IPS-18c (cell line): ENCODE measurements around the gene BFSP1.

Experiments used
- H3K4me3 ChIP-seq: 2 replicates; pipeline ENCODE4 v1.7.0; 2013; ENCODE audit warnings: low read depth, mild to moderate bottlenecking, low read length, moderate library complexity; ENCODE audit not compliant: insufficient read depth
- H3K9me3 ChIP-seq: one replicate; pipeline ENCODE4 v1.6.1; 2013; ENCODE audit warnings: mild to moderate bottlenecking, low read length, moderate library complexity; ENCODE audit not compliant: control insufficient read depth, insufficient read depth

Gene BFSP1

GRCh38 chr20:17560344-17561074 is 29.3 kb upstream of the BFSP1 start:
- Histone ChIP-seq H3K9me3 (no peaks in the 10 kb centered on the region), H3K4me3 (no peak overlapping the region)

- Histone ChIP-seq H3K4me3 (no peak overlapping the region), H3K9me3 (no peaks in the 10 kb centered on the region)
These were observed 28.2 kb upstream of the BFSP1 start for GRCh38 chr20:17559338-17559737.

GRCh38 chr20:17558941-17559304 is 27.7 kb upstream of the BFSP1 start:
- H3K4me3 ChIP-seq, result no peak overlapping the region

GRCh38 chr20:17558154-17558940 is 27.2 kb upstream of the BFSP1 start:
- Histone ChIP-seq H3K4me3 (no peak overlapping the region), H3K9me3 (no peaks in the 10 kb centered on the region)

More at GRCh38 chr20:17558941-17559304, 27.7 kb upstream of the BFSP1 start:
- H3K9me3 ChIP-seq, result no peaks in the 10 kb centered on the region

- H3K9me3 ChIP-seq, result no peaks in the 10 kb centered on the region
These were observed 26.5 kb upstream of the BFSP1 start for GRCh38 chr20:17557675-17558006.

GRCh38 chr20:17556837-17557674 is 25.9 kb upstream of the BFSP1 start:
- H3K4me3 ChIP-seq, result no peak overlapping the region
- no peaks in the 10 kb centered on the region for H3K9me3 ChIP-seq

More at GRCh38 chr20:17557675-17558006, 26.5 kb upstream of the BFSP1 start:
- no peak overlapping the region for H3K4me3 ChIP-seq

GRCh38 chr20:17555106-17555505 is 23.9 kb upstream of the BFSP1 start:
- Histone ChIP-seq H3K9me3 (no peaks in the 10 kb centered on the region), H3K4me3 (no peak overlapping the region)

GRCh38 chr20:17549131-17549530 is 18.0 kb upstream of the BFSP1 start:
- Histone ChIP-seq H3K9me3 (no peaks in the 10 kb centered on the region), H3K4me3 (no peak overlapping the region)

- Histone ChIP-seq H3K4me3 (no peak overlapping the region), H3K9me3 (no peaks in the 10 kb centered on the region)
These were observed 13.9 kb upstream of the BFSP1 start for GRCh38 chr20:17545127-17545526.

- H3K9me3 ChIP-seq, result no peaks in the 10 kb centered on the region
- no peak overlapping the region for H3K4me3 ChIP-seq
These were observed 12.5 kb upstream of the BFSP1 start for GRCh38 chr20:17543531-17544131.

- H3K9me3 ChIP-seq, result no peaks in the 10 kb centered on the region
- no peak overlapping the region for H3K4me3 ChIP-seq
These were observed 11.8 kb upstream of the BFSP1 start for GRCh38 chr20:17542993-17543412.

- no peaks in the 10 kb centered on the region for H3K9me3 ChIP-seq
- no peak overlapping the region for H3K4me3 ChIP-seq
These were observed 11.3 kb upstream of the BFSP1 start for GRCh38 chr20:17542481-17542880.

GRCh38 chr20:17541996-17542395 is 10.8 kb upstream of the BFSP1 start:
- H3K4me3 ChIP-seq, result no peak overlapping the region
- no peaks in the 10 kb centered on the region for H3K9me3 ChIP-seq

- no peak overlapping the region for H3K4me3 ChIP-seq
- no peaks in the 10 kb centered on the region for H3K9me3 ChIP-seq
These were observed 10.4 kb upstream of the BFSP1 start for GRCh38 chr20:17541596-17541995.

- no peaks in the 10 kb centered on the region for H3K9me3 ChIP-seq
- H3K4me3 ChIP-seq, result no peak overlapping the region
These were observed 7.5 kb upstream of the BFSP1 start for GRCh38 chr20:17538517-17539170.

GRCh38 chr20:17537959-17538358 is 6.8 kb upstream of the BFSP1 start:
- Histone ChIP-seq H3K9me3 (no peaks in the 10 kb centered on the region), H3K4me3 (no peak overlapping the region)

- H3K9me3 ChIP-seq, result no peaks in the 10 kb centered on the region
- H3K4me3 ChIP-seq, result no peak overlapping the region
These were observed 5.8 kb upstream of the BFSP1 start for GRCh38 chr20:17536944-17537444.
